HG03432 (cell line): Measurements from ENCODE around the gene CBX4.

Experiments
- ATAC-seq: cut with Tn5 transposase; IDR thresholded peaks from one replicate; pipeline ENCODE4 v1.9.1; 2021; ENCODE audit warnings: mild to moderate bottlenecking, moderate library complexity; ENCODE audit not compliant: unreplicated experiment

CBX4 gene

GRCh38 chr17:79831265-79832217, 7.7 kb downstream of the CBX4 start:
- ATAC-seq, result no peak

GRCh38 chr17:79830763-79831264, 8.4 kb downstream of the CBX4 start:
- ATAC-seq, result no peak

- no peak for ATAC-seq
Measured at GRCh38 chr17:79830303-79830702, 8.9 kb downstream of the CBX4 start.

- ATAC-seq, result no peak
Measured at GRCh38 chr17:79829457-79829856, 9.8 kb downstream of the CBX4 start.

GRCh38 chr17:79829004-79829403, 10.2 kb downstream of the CBX4 start:
- ATAC-seq, result no peak

GRCh38 chr17:79826841-79827578, 12.2 kb downstream of the CBX4 start:
- no peak for ATAC-seq

- ATAC-seq, result no peak
Measured at GRCh38 chr17:79826204-79826680, 13.0 kb downstream of the CBX4 start.

GRCh38 chr17:79825580-79825921, 13.7 kb downstream of the CBX4 start:
- no peak for ATAC-seq

- ATAC-seq, result no peak
Measured at GRCh38 chr17:79824893-79825579, 14.2 kb downstream of the CBX4 start.

- no peak for ATAC-seq
Measured at GRCh38 chr17:79824234-79824633, 15.0 kb downstream of the CBX4 start.

- no peak for ATAC-seq
Measured at GRCh38 chr17:79822583-79823124, 16.6 kb downstream of the CBX4 start.

- no peak for ATAC-seq
Measured at GRCh38 chr17:79821331-79822095, 17.7 kb downstream of the CBX4 start.

GRCh38 chr17:79820959-79821330, 18.3 kb downstream of the CBX4 start:
- ATAC-seq, result no peak

- ATAC-seq, result no peak
Measured at GRCh38 chr17:79819534-79820276, 19.5 kb downstream of the CBX4 start.

- no peak for ATAC-seq
Measured at GRCh38 chr17:79819085-79819484, 20.2 kb downstream of the CBX4 start.

GRCh38 chr17:79818026-79818758, 21.0 kb downstream of the CBX4 start:
- ATAC-seq, result no peak

GRCh38 chr17:79815836-79816461, 23.3 kb downstream of the CBX4 start:
- no peak for ATAC-seq
